HepG2 (cell line): ENCODE results near the gene AMBRA1. TPM values are rescaled to one million over a fixed set of nuclear protein-coding genes. Genes with fewer than 3 reads are reported as not detected.

ENCODE experiments used
- CBX2 ChIP-seq, 2 experiments: fragments of 200-600 bp in 1 of 2; sonication (generic); formaldehyde crosslinking in 1 of 2; IDR thresholded peaks; 2 replicates each; pipeline versions ENCODE4 v1.7.0 to v1.8.1; 2018 to 2022; ENCODE audit warnings: low read depth in 2 of 2, low read length in 1 of 2, mild to moderate bottlenecking in 1 of 2, missing genetic modification reagents in 1 of 2
- FOSL1 ChIP-seq: sonication (generic); formaldehyde crosslinking; IDR thresholded peaks from 2 replicates; pipeline ENCODE4 v1.9.0; 2021; ENCODE audit warnings: missing genetic modification reagents, borderline replicate concordance
- FOSL2 ChIP-seq: sonication (generic); formaldehyde crosslinking; IDR thresholded peaks from 2 replicates; pipeline ENCODE4 v1.4.0; 2020; ENCODE audit warnings: missing genetic modification reagents
- GLI4 ChIP-seq: sonication (generic); formaldehyde crosslinking; IDR thresholded peaks from 2 replicates; pipeline ENCODE4 v1.5.1; 2020; ENCODE audit warnings: missing genetic modification reagents, mild to moderate bottlenecking, moderate library complexity, borderline replicate concordance
- IKZF4 ChIP-seq: sonication (generic); formaldehyde crosslinking; IDR thresholded peaks from 2 replicates; pipeline ENCODE4 v1.5.1; 2020; ENCODE audit warnings: borderline replicate concordance, mild to moderate bottlenecking, low read depth, missing genetic modification reagents; ENCODE audit errors: not compliant biosample characterization
- MED1 ChIP-seq: sonication (generic); formaldehyde crosslinking; IDR thresholded peaks from 2 replicates; pipeline ENCODE4 v1.4.0; 2020; ENCODE audit warnings: missing genetic modification reagents
- MEF2D ChIP-seq: sonication (generic); formaldehyde crosslinking; IDR thresholded peaks from 2 replicates; pipeline ENCODE4 v1.5.1; 2020; ENCODE audit warnings: mild to moderate bottlenecking, missing genetic modification reagents
- MZF1 ChIP-seq: sonication (generic); formaldehyde crosslinking; IDR thresholded peaks from 2 replicates; pipeline ENCODE4 v1.8.1; 2023; ENCODE audit warnings: mild to moderate bottlenecking, missing genetic modification reagents, borderline replicate concordance
- RXRB ChIP-seq: IDR thresholded peaks from 2 replicates; pipeline ENCODE4 v1.6.1; 2016; ENCODE audit warnings: borderline replicate concordance, missing genetic modification reagents, missing compliant biosample characterization
- ZMAT3 ChIP-seq: sonication (generic); formaldehyde crosslinking; conservative IDR thresholded peaks from 2 replicates; pipeline ENCODE4 v1.7.0; 2021; ENCODE audit warnings: missing genetic modification reagents
- ZMYM3 ChIP-seq: sonication (generic); formaldehyde crosslinking; IDR thresholded peaks from 2 replicates; pipeline ENCODE4 v1.5.1; 2020; ENCODE audit warnings: mild to moderate bottlenecking, missing genetic modification reagents
- ZNF550 ChIP-seq: sonication (generic); formaldehyde crosslinking; IDR thresholded peaks from 2 replicates; pipeline ENCODE4 v1.4.0; 2020; ENCODE audit warnings: mild to moderate bottlenecking, missing genetic modification reagents, borderline replicate concordance
- ZNF816 ChIP-seq: sonication (generic); formaldehyde crosslinking; IDR thresholded peaks from 2 replicates; pipeline ENCODE4 v1.8.0; 2022; ENCODE audit warnings: missing genetic modification reagents, mild to moderate bottlenecking, borderline replicate concordance
- polyA plus RNA-seq, 8 experiments: library from polyadenylated mRNA; depleted of rRNA in 3 of 8; stranded (reverse) in 7 of 8; unstranded in 1 of 8; fragments of >200 nt; fragmentation: Illumina TruSeq in 4 of 8; extraction: Trizol in 4 of 8; gene quantifications; 2 replicates each; pipeline versions ENCODE4 v1.2.1 to v1.2.3, GENCODE V29; 2011 to 2016; ENCODE audit warnings: low read depth in 4 of 8, missing spikeins in 1 of 8, mixed read lengths in 1 of 8; ENCODE audit not compliant: insufficient read depth in 1 of 8
- total RNA-seq, 5 experiments: library from RNA; depleted of rRNA; stranded (reverse); fragments of >200 nt; fragmentation: Illumina TruSeq; extraction: Trizol; gene quantifications; 2 replicates each; pipeline ENCODE4 v1.2.3, GENCODE V29; 2016; ENCODE audit warnings: low read depth in 1 of 5
- TF ChIP-seq, protein P1 (sequence below): sonication (generic); formaldehyde crosslinking; IDR thresholded peaks from 2 replicates; pipeline ENCODE4 v1.4.0; 2020; ENCODE audit warnings: mild to moderate bottlenecking, missing genetic modification reagents, borderline replicate concordance
- TF ChIP-seq, protein P2 (sequence below), 2 experiments: sonication (generic) in 1 of 2; formaldehyde crosslinking in 1 of 2; IDR thresholded peaks; 2 replicates each; pipeline versions ENCODE4 v1.6.1 to v1.9.0; 2014 to 2022; ENCODE audit warnings: antibody characterized with exemption in 1 of 2, borderline replicate concordance in 1 of 2, inconsistent platforms in 1 of 2, low read depth in 1 of 2, missing genetic modification reagents in 1 of 2

The AMBRA1 gene
- total and polyA plus RNA-seq, 2 of the 13 experiments (the other 11 are each of a cell fraction or from before 2014, with no cell fraction given): 15.7 to 26.0 TPM

DNA sequence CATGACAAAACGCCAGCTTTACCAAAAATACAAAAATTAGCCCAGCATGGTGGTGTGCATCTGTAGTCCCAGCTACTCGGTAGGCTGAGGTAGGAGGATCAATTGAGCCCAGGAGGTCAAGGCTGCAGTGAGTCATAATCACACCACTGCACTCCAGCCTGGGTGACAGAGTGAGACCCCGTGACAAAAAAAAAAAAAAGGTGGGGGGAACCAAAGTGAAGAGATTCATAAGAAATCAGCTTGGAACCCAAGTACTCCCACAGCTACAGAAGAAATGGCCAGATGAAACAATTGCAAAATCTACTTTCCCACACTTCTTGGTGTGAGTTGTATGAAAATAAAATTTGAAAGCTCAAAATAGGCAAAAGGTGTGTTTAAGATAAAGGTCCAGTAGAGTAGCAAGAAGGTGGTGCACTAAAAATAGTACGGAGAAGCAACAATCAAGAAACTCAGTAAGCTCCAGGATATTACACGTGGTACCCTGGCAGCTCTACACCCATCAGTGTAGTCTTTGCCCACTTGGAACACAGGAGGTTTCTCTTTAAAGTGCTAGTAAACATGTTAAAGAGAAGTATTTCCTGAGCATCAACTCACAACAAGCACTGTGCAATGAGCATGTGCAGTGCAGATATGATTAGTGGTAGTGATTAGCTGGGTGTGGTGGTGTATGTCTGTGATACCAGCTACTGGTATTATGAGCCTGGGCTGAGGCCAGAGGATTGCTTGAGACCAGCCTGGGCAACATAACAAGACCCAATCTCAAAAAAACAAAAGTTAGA is 17.9 kb upstream of the AMBRA1 start (continued):
- TF ChIP-seq ZNF816: no peak
- TF ChIP-seq CBX2 (IDR thresholded peaks at IDR 0.05; ENCODE audit: low read depth, low read length): no peak
- no peak for TF ChIP-seq CBX2 (CRISPR knock-in tag; IDR thresholded peaks at IDR 0.05; ENCODE audit: low read depth)
- TF ChIP-seq MZF1 (CRISPR knock-in tag): no peak
- no peak for TF ChIP-seq IKZF4 (CRISPR knock-in tag)
- TF ChIP-seq GLI4: no peak
- TF ChIP-seq FOSL1: peak; percentile 75; the same call in 1 of the 2 replicates
- peak; percentile 93 for TF ChIP-seq FOSL2 (CRISPR knock-in tag)
- 0 out of 2 replicates have a peak, but pooled peaks have one; percentile 43 for TF ChIP-seq ZMYM3 (CRISPR knock-in tag)
- TF ChIP-seq MED1 (CRISPR knock-in tag): peak; percentile 17; the same call in 1 of the 2 replicates
- no peak for TF ChIP-seq ZNF550 (CRISPR knock-in tag)
- TF ChIP-seq, protein P1, sequence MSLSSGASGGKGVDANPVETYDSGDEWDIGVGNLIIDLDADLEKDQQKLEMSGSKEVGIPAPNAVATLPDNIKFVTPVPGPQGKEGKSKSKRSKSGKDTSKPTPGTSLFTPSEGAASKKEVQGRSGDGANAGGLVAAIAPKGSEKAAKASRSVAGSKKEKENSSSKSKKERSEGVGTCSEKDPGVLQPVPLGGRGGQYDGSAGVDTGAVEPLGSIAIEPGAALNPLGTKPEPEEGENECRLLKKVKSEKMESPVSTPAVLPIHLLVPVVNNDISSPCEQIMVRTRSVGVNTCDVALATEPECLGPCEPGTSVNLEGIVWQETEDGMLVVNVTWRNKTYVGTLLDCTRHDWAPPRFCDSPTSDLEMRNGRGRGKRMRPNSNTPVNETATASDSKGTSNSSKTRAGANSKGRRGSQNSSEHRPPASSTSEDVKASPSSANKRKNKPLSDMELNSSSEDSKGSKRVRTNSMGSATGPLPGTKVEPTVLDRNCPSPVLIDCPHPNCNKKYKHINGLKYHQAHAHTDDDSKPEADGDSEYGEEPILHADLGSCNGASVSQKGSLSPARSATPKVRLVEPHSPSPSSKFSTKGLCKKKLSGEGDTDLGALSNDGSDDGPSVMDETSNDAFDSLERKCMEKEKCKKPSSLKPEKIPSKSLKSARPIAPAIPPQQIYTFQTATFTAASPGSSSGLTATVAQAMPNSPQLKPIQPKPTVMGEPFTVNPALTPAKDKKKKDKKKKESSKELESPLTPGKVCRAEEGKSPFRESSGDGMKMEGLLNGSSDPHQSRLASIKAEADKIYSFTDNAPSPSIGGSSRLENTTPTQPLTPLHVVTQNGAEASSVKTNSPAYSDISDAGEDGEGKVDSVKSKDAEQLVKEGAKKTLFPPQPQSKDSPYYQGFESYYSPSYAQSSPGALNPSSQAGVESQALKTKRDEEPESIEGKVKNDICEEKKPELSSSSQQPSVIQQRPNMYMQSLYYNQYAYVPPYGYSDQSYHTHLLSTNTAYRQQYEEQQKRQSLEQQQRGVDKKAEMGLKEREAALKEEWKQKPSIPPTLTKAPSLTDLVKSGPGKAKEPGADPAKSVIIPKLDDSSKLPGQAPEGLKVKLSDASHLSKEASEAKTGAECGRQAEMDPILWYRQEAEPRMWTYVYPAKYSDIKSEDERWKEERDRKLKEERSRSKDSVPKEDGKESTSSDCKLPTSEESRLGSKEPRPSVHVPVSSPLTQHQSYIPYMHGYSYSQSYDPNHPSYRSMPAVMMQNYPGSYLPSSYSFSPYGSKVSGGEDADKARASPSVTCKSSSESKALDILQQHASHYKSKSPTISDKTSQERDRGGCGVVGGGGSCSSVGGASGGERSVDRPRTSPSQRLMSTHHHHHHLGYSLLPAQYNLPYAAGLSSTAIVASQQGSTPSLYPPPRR (CRISPR knock-in tag): no peak
- peak; percentile 18; the same call in 1 of the 2 replicates for TF ChIP-seq RXRB (CRISPR knock-in tag)
- no peak for TF ChIP-seq ZMAT3
- TF ChIP-seq, protein P2, sequence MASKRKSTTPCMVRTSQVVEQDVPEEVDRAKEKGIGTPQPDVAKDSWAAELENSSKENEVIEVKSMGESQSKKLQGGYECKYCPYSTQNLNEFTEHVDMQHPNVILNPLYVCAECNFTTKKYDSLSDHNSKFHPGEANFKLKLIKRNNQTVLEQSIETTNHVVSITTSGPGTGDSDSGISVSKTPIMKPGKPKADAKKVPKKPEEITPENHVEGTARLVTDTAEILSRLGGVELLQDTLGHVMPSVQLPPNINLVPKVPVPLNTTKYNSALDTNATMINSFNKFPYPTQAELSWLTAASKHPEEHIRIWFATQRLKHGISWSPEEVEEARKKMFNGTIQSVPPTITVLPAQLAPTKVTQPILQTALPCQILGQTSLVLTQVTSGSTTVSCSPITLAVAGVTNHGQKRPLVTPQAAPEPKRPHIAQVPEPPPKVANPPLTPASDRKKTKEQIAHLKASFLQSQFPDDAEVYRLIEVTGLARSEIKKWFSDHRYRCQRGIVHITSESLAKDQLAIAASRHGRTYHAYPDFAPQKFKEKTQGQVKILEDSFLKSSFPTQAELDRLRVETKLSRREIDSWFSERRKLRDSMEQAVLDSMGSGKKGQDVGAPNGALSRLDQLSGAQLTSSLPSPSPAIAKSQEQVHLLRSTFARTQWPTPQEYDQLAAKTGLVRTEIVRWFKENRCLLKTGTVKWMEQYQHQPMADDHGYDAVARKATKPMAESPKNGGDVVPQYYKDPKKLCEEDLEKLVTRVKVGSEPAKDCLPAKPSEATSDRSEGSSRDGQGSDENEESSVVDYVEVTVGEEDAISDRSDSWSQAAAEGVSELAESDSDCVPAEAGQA (IDR thresholded peaks at IDR 0.05; ENCODE audit: low read depth): no peak
- TF ChIP-seq, protein P2 (CRISPR knock-in tag; IDR thresholded peaks at IDR 0.05; ENCODE audit: borderline replicate concordance): no peak
- TF ChIP-seq MEF2D (CRISPR knock-in tag): no peak
